Cortex of kidney (tissue), 1 donor: ENCODE measurements around the gene GCHFR.

Experiments
- DNase-seq: peaks from one replicate; lab custom pipeline; 2025; lab: John Stamatoyannopoulos, UW

Gene GCHFR

DNA sequence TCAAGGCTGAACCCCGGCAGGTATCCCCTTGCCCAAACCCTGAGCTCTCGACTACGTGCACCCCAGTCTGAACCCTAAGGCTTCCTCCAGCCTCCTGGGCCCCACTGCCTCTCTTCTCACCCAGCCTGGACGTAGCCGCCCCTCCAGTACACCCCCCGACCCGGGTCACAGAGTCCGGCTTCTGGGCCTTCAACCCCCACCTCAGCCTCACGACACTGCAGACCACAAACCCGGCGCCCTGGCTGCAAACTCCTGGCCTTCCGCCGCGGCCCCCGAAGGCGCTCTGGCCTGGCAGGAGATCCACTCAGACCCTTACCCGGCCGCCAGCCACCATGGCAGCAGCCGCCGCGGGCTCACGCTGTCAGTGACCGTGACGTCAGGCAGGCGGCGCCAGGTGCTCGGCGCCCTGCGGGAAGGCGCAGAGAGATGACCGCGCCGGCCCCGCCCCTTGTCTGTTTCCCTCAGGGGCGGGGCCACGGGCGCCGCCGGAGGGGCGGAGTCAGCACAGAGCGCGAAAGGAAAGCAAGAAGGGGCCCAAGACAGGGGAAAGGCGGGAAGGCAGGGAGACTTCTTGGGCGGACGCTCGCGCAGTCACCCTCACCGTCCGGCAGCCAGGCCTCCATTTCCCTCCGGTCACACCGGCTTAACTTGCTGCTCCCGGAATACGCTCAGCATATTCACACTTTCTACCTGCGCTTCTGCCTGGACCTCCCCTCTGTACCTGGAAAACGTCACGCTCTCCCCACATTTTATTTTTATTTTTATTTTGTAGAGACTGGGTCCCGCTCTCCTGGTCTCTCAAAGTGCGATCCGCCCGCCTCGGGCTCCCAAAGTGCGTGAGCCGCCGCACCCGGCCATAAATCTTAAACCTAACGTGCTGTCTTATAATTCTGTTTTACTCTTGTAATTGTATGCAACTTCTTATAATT is 8.7 kb upstream of the GCHFR start, which contains the start of gene RMDN3:
Gene RMDN3 (minus strand): TSS at position 372 of the 929 bp plus-strand sequence. CDS start 471 bp downstream, outside the sequence.
- peak; percentile 63 for DNase-seq

DNA sequence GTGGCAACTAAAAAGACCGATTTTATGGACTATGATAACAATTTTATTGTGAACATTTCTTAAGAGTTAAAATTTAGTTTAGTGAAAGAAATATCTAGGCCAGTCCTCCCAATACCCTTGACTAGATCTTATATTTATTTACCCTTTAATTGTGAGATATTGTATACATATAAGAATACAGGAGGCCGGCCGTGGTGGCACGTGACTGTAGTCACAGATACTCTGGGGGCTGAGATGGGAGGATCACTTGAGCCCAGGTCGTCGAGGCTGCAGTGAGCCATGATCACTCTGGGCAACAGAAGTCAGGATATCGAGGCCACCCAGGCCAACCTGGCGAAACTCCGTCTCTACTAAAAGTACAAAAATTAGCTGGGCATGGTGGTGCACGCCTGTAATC is 8.1 kb upstream of the GCHFR start:
- no peak for DNase-seq

DNA sequence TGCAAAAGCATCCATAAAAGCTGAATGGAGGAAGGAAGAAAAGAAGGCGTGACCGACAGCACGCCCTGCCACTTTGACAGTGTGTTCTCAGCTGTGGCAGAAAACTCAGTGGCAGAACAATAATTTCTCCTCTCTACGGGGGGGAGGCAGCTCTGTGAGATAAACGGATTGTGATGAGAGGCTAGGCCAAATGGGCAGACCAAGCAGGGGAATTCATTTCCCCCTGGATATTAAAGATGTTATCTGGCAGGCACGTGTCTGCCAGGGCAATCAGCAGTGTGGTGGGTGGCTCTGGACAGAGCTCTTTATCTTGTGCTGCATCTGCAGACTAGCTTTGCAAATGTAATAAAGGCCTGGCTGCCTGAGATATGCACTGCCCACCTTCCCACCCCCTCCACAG is 6.9 kb upstream of the GCHFR start:
- no peak for DNase-seq

DNA sequence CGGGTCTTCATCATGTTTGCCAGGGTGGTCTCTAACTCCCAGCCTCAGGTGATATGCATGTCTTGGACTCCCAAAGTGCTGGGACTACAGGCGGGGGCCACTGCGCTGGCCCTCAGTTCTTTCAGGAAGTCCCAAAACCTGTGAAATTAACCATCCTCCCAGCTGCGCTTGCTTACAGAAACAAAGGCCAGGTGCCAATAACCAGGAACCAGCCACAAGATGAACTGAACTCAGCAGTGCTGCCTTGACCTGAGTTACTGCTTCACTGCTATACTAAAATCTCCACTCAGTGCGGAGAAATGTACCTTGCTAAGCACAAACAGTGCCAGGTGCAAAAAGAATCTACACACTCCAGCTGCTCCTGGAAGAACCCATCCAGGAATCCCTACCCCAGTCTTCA is 3.9 kb upstream of the GCHFR start:
- no peak for DNase-seq

DNA sequence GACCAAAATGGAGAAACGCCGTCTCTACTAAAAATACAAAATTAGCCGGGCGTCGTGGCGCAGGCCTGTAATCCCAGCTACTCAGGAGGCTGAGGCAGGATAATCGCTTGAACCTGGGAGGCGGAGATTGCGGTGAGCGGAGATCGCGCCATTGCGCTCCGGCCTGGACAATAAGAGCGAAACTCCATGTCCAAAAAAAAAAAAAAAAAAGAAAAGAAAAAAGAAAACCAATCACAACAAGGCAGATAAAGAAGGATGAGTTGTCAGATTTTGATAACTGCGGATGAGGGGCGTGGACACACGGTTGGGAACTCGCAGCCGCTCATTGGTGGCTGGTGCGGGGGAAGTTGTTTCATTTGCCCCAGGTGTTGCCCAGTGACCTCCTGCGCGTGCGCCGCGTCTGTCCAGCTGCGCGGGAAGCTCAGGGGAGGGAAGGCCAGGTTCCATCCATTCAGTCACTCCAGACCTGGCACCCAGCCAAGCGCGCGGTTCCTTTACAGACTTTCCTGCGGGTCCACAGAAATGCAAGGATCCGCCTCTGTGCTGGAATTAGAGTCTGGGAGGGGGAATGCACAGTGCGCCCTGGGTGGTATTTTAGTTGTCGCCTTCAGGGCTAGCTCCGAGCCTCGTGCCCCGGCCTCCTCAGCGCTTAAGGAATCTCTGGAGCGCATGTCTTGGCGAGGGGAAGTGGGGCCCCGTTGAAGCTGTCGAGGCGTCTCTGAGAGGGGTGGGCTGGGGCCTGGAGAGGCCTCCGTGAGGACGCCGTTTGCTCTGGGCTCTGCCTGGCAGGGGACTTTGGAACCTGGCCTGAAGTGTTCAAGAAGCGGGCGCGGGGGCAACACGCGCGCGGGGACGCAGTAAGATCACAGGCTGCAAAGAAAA is 708 bp upstream of the GCHFR start:
- no peak for DNase-seq

DNA sequence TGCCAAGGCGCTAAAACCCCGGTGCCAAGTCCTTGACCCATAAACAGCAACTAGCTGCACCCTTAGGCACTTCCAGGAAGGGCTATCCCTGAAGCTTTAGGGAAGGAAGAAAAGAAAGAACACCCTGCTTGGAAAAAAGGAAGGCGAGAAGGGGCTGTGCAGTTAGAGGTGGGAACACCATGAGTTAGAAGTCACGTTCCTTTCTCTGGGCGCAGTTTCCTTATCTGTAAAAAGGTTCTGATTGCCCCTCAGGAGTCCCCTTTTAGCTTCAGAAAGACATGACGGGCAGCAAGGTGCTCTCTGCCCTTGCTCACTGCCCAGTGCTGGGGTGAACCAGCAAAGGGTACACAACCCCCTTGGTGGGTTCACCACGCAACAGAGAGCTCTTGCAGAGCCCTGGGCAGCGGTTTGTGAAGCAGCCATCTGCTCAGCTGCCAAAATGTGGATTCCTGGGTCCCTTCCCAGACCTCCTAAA is 798 bp downstream of the GCHFR start:
- no peak for DNase-seq

DNA sequence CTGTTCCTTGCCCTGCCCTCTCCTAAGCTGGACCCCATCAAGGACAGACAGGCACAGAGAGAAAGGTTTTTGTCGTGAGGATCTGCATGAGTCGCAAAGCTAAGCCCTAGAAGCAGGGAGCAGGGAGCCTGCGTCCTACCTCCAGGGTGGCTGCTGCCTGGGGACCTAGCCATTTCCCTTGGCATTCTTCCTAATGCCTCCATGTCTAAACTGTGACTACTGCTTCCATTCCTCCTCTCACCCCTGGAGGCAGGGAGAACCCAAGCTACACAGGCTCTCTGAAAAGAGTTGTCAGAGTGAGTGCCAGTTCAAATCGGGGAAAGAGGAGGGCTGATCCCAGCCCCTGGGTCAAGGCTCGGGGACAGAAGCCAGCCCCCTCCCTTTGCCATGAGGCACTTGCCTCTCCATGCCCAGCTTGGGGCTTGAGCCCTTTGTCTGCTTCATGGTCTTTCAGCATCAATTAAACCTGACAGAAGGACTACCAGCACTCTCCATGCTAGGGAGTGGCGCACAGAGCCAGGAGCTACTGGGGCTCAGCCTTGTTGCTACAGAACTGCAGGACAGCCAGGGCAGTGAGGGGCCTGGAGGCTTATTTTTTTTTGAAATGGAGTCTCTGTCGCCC is 2.4 kb downstream of the GCHFR start:
- no peak for DNase-seq

DNA sequence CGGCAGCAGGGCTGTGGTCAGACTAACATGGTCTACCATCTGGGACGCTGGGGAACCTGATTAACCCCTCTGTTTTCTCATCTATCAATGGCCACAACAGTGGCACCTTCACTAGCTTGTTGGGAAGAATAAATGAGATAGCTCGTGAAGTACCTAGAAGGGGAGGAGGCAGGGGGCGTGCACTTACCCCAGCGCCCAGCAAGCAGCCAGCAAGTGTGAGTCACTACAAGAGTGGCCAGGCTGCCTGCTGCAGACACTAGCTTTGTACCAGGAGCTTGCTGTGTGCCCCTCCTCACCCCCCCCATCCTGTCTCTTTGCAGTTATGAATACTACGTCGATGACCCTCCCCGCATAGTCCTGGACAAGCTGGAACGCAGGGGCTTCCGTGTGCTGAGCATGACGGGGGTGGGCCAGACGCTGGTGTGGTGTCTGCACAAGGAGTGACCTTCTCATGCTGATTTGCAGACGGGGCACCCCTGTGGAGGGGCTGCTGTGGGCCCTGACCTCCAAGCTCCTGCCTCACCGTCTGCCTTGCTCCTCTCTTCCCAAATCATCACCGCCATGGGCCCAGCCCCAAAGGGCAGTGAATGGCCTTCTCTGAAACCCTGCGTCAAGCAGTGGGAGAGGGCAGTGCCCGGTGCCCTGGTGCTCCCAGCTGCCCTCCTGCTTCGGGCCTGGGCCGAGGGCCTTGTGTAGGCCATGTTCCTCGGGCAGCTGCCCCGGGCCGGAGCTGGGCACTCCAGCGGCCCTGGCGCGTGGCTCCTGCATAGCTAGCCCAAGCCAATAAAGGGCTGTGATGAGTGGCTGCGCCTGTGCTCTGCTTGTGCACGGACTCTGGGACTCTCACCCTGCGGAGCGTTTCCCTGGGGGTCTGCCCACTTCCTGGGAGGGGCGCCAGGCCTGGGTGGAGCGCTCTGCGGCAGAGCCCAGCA is 3.3 kb downstream of the GCHFR start:
- DNase-seq = no peak

DNA sequence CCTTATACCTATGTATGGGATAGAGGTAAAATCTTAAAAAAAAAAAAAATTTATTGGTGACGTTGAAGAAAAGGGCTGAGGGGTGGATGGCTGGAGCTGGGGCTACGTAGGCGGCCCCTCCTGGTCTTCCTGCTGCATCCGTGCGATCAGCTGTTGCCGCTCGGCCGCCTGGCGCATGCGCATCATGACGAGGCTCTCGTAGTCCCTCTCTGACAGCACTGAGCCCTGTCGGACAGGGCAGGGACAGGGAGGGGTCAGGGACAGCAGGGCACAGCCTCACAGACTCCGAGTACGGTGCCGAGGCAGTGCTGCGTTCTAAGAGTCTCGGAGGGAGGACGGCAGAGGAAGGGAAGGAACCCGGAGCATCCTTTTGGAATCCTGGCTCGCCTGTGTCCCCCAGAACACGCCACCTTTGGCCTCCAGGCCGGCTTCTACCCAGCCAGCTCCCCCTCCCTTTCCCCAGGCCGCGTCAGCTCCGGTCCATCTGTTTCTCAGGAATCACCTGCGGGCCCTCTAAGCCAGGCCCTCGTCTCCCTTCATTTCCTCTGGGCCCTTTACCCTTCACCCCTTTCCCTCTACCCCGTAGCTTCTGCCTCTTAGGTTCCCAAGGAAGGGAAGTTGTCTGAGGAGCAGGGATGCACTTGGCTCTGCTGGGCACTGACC is 4.1 kb downstream of the GCHFR start:
- DNase-seq = no peak

DNA sequence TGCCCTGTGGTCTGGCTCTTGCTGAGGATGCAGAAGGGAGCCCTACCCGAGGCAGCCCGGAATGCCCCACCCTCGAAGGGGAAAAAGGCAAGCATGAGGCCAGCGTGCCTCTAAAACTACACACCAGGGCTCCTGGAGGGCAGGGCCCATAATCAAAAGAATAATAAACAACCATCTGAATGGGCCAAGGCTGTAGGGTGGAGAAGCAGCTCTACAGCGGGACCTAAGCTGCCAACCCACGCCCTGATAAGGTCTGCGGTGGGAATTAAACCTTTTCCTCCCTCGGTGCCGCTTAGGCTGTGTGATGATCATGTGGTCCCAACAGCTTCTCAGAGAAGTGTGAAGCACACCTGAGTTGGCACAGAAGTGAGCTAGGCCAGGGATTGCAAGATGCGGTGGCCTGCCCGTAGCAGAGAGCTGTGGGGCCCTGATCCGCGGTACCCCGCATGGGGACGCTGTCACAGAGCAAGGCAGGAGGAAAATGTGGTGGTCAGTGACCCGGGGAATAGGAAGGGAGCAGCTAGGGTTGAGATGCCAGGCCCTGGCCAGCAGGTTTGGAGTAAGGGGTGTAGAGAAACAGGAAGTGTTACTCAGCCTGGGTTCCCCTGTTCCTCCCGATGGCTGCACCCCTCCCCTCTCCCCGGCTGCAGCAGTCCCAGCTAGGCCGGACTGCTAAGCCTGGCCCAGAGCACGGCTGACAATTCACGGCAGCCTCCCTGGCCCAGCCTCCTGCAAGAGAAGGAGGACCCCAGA is 4.8 kb downstream of the GCHFR start:
- DNase-seq = no peak

DNA sequence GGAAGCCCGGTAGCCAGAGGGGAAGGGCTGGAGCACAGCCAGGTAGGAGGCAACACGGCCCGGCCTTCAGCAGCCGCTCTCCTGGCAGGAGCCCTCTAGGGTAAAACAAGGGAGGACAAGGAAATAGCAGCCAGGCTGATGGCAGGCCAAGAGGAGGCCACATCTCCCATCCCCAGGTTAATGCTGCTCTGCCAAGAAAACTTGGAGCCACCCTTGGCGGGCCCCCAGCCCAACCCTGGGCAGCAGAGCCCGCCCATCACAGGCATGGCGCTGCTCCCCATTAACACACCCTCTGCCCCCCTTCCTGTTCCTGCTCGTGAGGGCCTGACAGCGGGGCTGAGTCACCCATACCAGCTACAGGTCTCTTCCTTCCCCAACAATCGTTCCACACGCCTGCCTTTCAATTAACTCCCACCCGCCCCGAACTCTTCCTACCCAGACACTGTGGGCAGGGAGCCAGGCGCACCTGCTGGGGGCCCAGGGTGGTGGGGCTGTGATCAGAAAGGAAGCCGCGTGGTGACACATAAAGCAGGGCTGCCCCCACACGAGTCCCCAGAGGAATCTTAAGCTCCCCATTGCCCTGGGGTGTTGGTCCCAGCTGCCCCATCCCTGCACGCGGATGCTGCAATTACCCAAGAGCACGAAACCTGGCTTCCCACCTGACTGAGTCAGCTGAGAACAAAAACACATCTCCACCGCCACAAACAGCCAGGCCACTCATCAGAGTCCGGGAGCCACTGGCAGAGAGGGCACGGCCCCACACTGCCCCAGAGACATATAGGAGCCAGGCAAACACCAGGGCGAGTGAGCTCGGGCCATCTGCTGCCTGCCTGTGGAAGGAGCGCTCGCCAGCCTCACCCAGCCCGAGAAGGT is 5.6 kb downstream of the GCHFR start, which contains the start of gene C15orf62:
Gene C15orf62 (plus strand): TSS at position 707 of the 873 bp plus-strand sequence. CDS start 516 bp downstream, outside the sequence.
- no peak for DNase-seq

DNA sequence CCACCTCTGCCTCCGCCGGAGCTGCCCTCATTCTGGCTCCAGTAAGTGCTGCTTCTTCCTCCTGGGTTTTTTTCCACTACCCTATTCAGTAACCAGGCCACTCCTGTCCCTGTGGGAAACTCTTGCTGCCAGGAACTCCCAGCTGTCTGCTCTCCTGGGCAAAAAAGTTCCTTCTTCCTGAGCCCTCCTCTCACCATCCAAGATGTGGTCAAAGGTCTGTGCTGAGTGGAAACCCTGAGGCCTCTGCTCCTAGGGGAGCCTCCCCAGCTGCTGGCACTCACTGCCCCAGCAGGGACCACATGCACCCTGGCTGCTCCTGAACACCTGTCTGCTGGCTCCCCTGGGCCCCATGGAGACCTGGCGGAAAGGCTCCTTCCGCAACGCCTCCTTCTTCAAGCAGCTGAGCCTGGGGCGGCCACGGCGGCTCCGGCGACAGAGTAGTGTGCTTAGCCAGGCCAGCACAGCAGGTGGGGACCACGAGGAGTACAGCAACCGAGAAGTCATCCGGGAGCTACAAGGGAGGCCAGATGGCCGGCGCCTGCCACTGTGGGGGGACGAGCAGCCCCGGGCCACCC is 6.4 kb downstream of the GCHFR start:
- DNase-seq = no peak

DNA sequence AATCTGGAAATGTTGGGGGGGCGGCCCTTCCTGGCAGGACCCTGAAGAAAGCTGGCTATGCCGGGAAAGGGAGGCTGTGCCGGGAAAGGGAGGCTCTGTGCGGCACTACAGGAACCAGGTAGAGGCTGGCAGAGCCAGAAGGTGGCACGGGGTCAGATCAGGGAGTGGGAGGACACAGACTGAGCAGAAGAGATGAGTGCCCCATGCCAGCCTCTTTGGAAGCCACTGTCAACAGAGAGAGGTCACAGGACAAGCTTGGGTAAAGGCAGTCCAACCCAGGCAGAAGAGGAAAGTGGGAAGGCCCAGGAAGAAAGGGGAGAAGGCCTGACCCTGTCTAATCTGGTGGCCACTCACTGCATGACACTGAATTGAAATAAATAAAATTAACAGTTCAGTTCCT is 7.4 kb downstream of the GCHFR start:
- DNase-seq = no peak

DNA sequence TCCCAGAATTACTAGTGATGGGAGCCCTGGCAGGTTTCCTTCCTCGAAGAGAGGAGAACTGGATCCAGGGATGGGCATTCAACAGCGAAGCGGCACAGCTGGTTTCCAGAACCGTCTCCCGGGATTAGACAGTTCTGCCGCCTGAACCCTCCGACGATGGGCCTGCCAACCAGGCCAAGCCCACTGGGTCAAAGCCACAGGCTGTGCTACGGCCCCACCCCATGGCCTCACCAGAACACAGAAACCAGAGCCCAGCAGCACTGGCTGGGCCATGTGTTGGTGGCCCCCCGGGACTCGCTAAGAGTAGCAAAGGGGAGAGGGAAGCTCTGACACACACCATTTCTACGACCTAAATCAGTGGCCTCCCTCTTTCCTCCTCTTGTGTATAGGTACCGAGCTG is 8.1 kb downstream of the GCHFR start:
- no peak for DNase-seq

DNA sequence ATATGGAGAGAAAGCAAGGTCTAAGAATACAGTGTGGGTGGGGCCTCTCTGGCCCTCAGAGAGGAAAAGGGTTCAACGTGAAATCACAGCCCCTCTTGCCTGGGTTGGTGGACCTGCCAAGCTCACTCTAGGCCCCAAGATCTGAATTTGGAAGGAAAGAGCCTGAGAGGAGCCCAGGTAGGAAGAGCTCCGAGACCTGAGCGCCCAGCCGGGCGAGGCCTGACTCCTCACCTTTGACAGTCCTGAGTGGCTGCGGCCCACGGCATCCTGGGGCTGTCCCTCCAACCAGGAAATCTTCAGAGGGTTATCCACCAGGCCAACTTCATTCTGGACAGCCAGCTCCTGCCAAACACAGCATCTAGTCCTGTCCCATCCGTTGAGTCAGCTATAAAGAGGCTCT is 9.6 kb downstream of the GCHFR start:
- no peak for DNase-seq

DNA sequence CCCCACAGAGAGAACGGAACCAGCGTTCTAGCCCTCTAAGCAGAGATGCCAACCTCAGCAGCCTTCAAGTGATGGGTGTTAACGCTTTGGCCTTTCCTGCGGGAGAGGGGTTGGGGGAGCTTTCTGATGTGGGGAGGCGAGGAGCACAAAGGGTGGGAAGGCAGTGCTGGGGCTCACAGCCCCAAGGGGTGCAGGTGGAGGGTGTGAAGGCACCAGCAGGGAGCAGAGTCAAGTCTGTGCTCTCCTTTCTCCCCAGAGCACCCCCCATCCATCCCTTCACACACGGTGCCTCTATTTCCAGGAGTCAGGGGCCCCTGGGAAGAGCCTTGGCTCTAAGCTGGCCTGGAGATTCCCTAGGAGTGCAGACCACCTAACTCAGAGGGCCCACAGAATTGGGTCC is 10.0 kb downstream of the GCHFR start:
- DNase-seq = no peak

DNA sequence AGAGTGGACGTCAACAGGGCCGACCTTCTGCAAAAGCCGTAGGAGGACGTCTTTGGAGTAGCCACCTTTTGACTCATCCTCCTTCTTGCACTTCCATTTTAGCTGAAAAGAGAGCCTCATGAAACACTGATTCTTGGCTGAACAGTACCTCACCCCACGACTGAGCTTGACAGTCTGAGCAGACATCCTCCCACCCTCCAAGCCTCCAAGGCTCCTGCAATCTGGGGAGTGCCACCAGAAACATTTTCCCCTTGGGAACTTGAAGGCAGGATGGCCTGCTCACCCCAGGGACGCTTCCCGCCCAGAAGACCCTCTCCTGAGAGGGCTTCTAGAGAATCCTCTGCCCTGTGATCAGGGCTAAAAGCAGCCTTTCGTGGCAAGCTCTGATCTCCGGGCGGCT is 11.1 kb downstream of the GCHFR start:
- no peak for DNase-seq
